Activated T-helper 17 cell treated with anti-CD3 and anti-CD28 coated beads, Interleukin-2, amount 50 U/mL, for 72 hours (primary cell): ENCODE data around the gene P2RX7. TPM values are rescaled to one million over a fixed set of nuclear protein-coding genes. Genes with fewer than 3 reads are reported as not detected.

ENCODE experiments used
- ATAC-seq: fragments of 150-1000 bp; cut with Tn5 transposase; replicated peaks from 2 replicates; pipeline ENCODE4 v1.10.0; 2021; ENCODE audit warnings: mild to moderate bottlenecking, moderate library complexity
- H3K27ac Mint-ChIP-seq: one replicate; pipeline ENCODE4 v1.8.0; 2022; ENCODE audit warnings: mixed read lengths
- H3K27me3 Mint-ChIP-seq: one replicate; pipeline ENCODE4 v1.8.0; 2022; ENCODE audit warnings: mixed read lengths
- H3K36me3 Mint-ChIP-seq: one replicate; pipeline ENCODE4 v1.8.0; 2022; ENCODE audit warnings: low read depth, mild to moderate bottlenecking, mixed read lengths
- H3K4me1 Mint-ChIP-seq: one replicate; pipeline ENCODE4 v1.8.0; 2022; ENCODE audit warnings: mixed read lengths
- H3K4me3 Mint-ChIP-seq: one replicate; pipeline ENCODE4 v1.8.0; 2022; ENCODE audit warnings: mild to moderate bottlenecking, mixed read lengths
- H3K9me3 Mint-ChIP-seq: one replicate; pipeline ENCODE4 v1.8.0; 2022; ENCODE audit warnings: mixed read lengths
- total RNA-seq, 2 donors: library from RNA; stranded (reverse); gene quantifications; one replicate each; pipeline ENCODE4 v1.2.3, GENCODE V29; 2022

Gene P2RX7
- total RNA-seq, 2 donors from 2014 or later, result 3.8 to 6.4 TPM

DNA sequence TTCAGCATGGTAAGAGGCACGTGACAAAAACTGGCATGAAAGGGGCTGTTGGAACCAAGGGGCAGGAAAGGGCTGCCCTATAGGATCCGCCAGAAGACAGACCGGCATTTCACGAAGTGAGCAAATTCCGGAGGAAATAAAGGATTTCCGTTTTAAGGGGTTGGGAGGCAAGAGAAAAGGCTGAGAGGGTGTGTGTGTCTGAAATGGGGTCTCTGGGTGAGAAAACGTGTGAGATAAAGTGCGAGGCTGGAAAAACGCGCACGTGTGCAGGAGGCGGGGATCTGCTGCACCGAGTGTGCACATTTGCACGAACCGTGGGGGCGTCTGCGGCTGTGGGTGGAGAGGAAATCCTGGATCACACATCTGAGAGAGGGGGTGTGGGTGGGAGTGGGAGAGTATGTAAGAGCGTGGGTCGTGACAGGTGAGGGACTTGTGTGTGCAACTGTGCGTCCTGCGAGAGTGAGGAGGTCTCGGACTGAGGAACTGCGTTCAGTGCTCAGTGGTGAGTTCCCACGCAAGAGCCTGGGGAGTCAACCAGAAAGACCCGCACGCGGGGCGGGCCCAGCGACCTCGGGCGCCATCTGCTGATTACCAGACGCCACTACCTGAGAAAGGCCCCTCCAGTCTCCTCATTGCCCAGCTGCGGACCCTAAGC is 37.0 kb upstream of the P2RX7 start:
- peak; percentile 91 for ATAC-seq
- Mint-ChIP-seq H3K27ac (no peak overlapping the region), H3K27me3 (peaks cover 6% of the 10 kb centered on the region), H3K36me3 (no peaks in the 10 kb centered on the region), H3K9me3 (peaks cover 7% of the 10 kb centered on the region), H3K4me1 (peaks cover 21% of the 10 kb centered on the region), H3K4me3 (peak overlapping the region; percentile 79)

DNA sequence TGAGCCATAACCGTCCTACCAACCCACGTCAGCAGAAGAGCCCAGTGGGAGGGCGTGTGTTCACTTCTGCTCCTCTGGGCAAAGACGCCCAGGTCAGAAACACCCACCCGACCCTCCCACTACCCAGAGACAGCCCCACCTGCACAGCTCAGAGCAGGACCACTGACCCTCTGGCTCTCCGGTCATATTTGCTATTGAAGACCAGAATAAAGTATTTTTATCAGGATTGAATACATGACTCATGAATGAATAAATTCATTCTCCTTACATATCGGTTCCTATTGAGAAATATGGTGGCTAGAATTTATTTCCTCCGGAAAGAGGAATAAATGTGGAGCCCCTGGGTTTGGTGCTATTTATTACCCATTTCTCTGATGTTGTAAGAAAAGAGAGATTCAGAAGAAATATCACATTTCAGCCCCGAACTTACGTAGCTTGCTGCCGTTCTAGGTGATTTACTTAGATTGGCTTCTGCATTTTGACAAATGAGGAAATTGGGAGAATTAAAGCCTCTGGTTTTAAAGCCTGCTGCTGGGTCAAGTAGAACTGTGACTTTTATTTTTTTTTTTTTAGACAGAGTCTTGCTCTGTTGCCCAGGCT is 36.4 kb upstream of the P2RX7 start:
- H3K4me3 Mint-ChIP-seq, result peak overlapping the region; percentile 79
- ATAC-seq, result no peak
- H3K9me3 Mint-ChIP-seq, result peaks cover 7% of the 10 kb centered on the region
- H3K27ac Mint-ChIP-seq, result no peak overlapping the region
- H3K36me3 Mint-ChIP-seq, result no peaks in the 10 kb centered on the region
- H3K4me1 Mint-ChIP-seq, result peaks cover 21% of the 10 kb centered on the region
- H3K27me3 Mint-ChIP-seq, result peaks cover 6% of the 10 kb centered on the region

GRCh38 chr12:121099779-121100178 is 32.9 kb upstream of the P2RX7 start:
- Mint-ChIP-seq H3K27me3 (peaks cover 6% of the 10 kb centered on the region), H3K36me3 (no peaks in the 10 kb centered on the region), H3K9me3 (peaks cover 7% of the 10 kb centered on the region), H3K27ac (no peak overlapping the region), H3K4me1 (peaks cover 11% of the 10 kb centered on the region), H3K4me3 (no peak overlapping the region)
- no peak for ATAC-seq

DNA sequence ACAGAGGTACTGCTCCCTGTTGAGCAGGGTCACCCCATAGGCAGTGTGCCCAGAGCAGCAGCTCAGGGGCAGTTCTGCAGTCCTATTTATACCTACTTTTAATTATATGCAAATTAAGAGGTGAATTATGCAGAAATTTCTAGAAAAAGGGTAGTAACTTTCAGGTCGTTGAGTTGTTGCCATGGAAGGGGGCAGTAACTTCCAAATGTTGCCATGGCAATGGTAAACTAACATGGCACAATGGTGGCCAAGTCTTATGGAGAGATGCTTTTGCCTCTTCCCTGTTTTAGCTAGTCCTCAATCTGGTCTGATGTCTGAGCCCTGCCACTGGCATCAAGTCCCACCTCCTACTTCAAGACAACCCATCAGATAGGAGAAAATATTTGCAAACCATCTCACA is 30.4 kb upstream of the P2RX7 start:
- H3K4me1 Mint-ChIP-seq, result no peaks in the 10 kb centered on the region
- H3K9me3 Mint-ChIP-seq, result peaks cover 7% of the 10 kb centered on the region
- no peak overlapping the region for H3K27ac Mint-ChIP-seq

GRCh38 chr12:121107681-121108080 is 25.0 kb upstream of the P2RX7 start:
- Mint-ChIP-seq H3K36me3 (no peaks in the 10 kb centered on the region), H3K9me3 (no peaks in the 10 kb centered on the region), H3K27ac (no peak overlapping the region), H3K4me3 (no peak overlapping the region), H3K4me1 (no peaks in the 10 kb centered on the region), H3K27me3 (no peaks in the 10 kb centered on the region)
- ATAC-seq, result no peak

More for the DNA sequence above, 30.4 kb upstream of the P2RX7 start:
- Mint-ChIP-seq H3K36me3 (no peaks in the 10 kb centered on the region), H3K4me3 (no peak overlapping the region), H3K27me3 (peaks cover 6% of the 10 kb centered on the region)
- no peak for ATAC-seq

- no peak overlapping the region for H3K27ac Mint-ChIP-seq
- no peaks in the 10 kb centered on the region for H3K9me3 Mint-ChIP-seq
- no peaks in the 10 kb centered on the region for H3K36me3 Mint-ChIP-seq
- no peak overlapping the region for H3K4me3 Mint-ChIP-seq
- no peak for ATAC-seq
- no peaks in the 10 kb centered on the region for H3K27me3 Mint-ChIP-seq
- no peaks in the 10 kb centered on the region for H3K4me1 Mint-ChIP-seq
Observed at GRCh38 chr12:121108492-121108891, 24.2 kb upstream of the P2RX7 start.

- no peak overlapping the region for H3K27ac Mint-ChIP-seq
- no peaks in the 10 kb centered on the region for H3K27me3 Mint-ChIP-seq
- no peaks in the 10 kb centered on the region for H3K36me3 Mint-ChIP-seq
- no peaks in the 10 kb centered on the region for H3K4me1 Mint-ChIP-seq
- peak; percentile 88 for ATAC-seq
- no peak overlapping the region for H3K4me3 Mint-ChIP-seq
- H3K9me3 Mint-ChIP-seq, result no peaks in the 10 kb centered on the region
Observed at GRCh38 chr12:121110211-121110940, 22.3 kb upstream of the P2RX7 start.

- Mint-ChIP-seq H3K9me3 (no peaks in the 10 kb centered on the region), H3K27me3 (no peaks in the 10 kb centered on the region), H3K36me3 (no peaks in the 10 kb centered on the region), H3K4me1 (no peaks in the 10 kb centered on the region), H3K4me3 (no peak overlapping the region), H3K27ac (no peak overlapping the region)
- no peak for ATAC-seq
Observed at GRCh38 chr12:121111684-121112083, 21.0 kb upstream of the P2RX7 start.

DNA sequence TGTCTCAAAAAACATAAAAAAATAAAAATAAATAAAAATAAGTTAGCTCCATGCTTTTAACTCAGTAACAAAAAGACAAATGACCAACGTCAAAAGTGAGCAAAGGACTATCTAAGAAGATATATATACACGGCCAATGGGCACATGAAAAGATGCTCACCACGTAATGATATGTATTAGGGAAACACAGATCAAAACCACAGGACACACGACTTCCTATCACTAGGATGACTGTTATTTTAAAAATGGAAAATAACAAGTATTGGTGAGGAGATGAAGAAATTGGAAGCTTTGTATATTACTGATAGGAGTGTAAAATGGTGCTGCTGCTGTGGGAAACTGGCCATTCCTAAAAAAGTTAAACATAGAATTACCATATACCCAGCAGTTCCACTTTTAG is 20.2 kb upstream of the P2RX7 start:
- no peak overlapping the region for H3K4me3 Mint-ChIP-seq
- H3K9me3 Mint-ChIP-seq, result no peaks in the 10 kb centered on the region
- no peak overlapping the region for H3K27ac Mint-ChIP-seq
- ATAC-seq, result no peak
- no peaks in the 10 kb centered on the region for H3K27me3 Mint-ChIP-seq
- H3K36me3 Mint-ChIP-seq, result no peaks in the 10 kb centered on the region
- no peaks in the 10 kb centered on the region for H3K4me1 Mint-ChIP-seq

- Mint-ChIP-seq H3K4me3 (no peak overlapping the region), H3K36me3 (no peaks in the 10 kb centered on the region), H3K9me3 (no peaks in the 10 kb centered on the region), H3K27me3 (no peaks in the 10 kb centered on the region), H3K4me1 (no peaks in the 10 kb centered on the region), H3K27ac (peak overlapping the region; percentile 26)
- ATAC-seq, result no peak
Observed at GRCh38 chr12:121113057-121113456, 19.6 kb upstream of the P2RX7 start.

DNA sequence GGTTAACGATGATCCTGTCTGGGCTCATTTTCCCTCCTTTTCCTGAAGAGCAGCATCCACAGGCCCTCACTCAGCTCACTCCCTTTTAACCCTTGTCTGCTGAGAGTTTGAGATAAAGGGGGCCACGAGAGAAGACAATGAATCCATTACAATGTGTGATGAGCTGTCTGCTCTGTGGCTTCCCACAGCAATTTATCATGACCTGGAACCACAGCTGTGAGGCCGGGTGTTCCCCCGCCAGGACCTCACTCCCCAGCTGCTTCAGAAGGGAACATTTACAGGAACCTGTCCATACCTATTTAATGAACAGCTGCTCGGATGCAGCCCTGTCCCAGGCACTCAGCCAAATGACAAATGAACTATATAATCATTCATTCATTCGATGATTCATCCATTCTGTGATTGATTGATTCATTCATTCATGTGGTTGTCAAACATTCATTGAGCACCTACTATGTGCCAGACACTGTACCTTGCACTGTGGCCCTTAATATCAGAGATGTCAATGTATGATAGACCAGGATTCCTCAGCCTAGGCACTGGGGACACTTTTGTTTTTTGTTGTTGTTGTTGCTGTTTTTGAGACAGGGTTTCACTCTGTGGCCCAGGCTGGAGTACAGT is 18.5 kb upstream of the P2RX7 start:
- H3K27ac Mint-ChIP-seq, result no peak overlapping the region
- H3K4me3 Mint-ChIP-seq, result no peak overlapping the region
- H3K27me3 Mint-ChIP-seq, result peaks cover 3% of the 10 kb centered on the region
- H3K36me3 Mint-ChIP-seq, result no peaks in the 10 kb centered on the region
- peak; percentile 38 for ATAC-seq
- no peaks in the 10 kb centered on the region for H3K4me1 Mint-ChIP-seq
- H3K9me3 Mint-ChIP-seq, result no peaks in the 10 kb centered on the region

DNA sequence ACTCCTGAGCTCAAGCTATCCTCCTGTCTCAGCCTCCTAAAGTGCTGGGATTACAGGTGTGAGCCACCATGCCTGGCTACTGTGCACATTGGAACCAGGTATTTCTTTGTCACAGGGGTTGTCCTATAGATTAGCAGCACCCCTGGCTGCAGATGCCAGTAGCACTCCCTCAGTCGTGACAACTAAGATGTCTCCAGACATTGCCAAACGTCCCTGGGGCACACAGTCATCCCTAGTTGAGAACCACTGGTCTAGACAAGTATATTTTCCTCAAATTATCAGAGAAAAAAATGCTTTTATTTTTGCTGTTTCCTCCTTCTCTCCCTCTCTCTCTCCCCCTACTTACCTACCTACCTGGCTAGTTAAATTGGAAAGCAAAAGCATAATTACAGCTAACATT is 17.9 kb upstream of the P2RX7 start:
- Mint-ChIP-seq H3K4me1 (no peaks in the 10 kb centered on the region), H3K9me3 (no peaks in the 10 kb centered on the region), H3K4me3 (no peak overlapping the region), H3K27me3 (peaks cover 3% of the 10 kb centered on the region), H3K27ac (no peak overlapping the region), H3K36me3 (no peaks in the 10 kb centered on the region)
- ATAC-seq, result no peak

DNA sequence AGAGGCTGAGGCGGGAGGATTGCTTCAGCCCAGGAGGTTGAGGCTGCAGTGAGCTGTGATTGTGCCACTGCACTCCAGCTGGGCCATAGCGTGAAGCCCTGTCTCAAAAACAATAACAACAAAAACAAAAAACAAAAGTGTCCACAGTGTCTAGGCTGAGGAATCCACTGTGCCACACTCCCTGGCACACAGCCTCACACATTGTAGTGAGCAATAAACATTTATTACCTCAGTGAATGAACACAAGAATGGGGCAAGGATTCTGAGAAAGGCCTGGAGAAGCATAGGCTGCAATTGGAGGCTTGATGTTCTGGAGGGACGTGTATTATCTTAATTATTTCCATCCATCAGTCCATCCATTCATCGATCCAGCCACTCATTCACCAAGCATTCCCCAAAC is 17.1 kb upstream of the P2RX7 start:
- H3K4me1 Mint-ChIP-seq, result no peaks in the 10 kb centered on the region
- H3K4me3 Mint-ChIP-seq, result no peak overlapping the region
- H3K36me3 Mint-ChIP-seq, result no peaks in the 10 kb centered on the region
- no peak overlapping the region for H3K27ac Mint-ChIP-seq
- no peaks in the 10 kb centered on the region for H3K9me3 Mint-ChIP-seq
- peaks cover 3% of the 10 kb centered on the region for H3K27me3 Mint-ChIP-seq
- no peak for ATAC-seq

DNA sequence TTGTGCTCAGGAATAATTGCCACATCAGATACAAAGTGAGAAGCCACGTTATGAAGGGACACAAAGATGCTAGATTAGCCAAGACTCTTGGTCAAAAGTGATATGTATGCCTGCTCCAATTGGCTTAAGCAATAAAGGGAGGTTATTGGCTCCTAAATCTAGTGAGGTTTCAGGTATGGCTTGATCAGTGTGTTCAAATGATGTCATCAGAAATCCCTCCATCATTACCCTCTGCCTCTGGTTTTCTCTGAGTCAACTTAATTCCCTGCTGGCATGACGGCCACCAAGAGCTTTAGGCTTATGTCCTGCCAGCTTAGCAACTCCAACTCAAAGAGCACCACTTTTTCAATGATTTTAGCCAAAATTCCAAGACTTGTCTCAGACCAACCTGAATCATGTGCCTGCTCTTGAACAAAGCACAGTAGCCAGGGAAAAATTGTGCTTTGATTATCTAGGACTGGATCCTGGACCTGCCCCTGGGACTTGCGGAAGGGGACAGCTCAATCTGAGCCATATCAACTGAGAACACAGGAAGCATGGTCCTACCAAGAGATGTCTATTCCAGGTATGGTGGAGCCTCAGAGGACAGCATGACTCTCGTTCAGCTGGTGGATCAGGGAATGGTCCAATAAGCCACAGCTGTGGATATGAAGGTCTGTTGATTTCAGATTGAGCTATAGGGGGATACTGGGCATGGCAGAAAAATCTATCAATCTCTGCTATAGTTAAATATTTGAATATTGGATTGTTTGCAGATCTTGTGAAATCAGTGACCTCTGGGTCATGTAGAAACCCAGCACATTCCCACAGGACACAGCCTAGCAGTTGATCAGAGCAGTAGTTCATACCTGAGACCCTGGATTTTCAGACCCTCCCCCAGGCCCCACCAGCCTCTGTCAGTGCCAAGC is 16.1 kb upstream of the P2RX7 start:
- H3K27ac Mint-ChIP-seq, result no peak overlapping the region
- no peaks in the 10 kb centered on the region for H3K9me3 Mint-ChIP-seq
- H3K36me3 Mint-ChIP-seq, result no peaks in the 10 kb centered on the region
- no peak for ATAC-seq
- H3K4me1 Mint-ChIP-seq, result peaks cover 7% of the 10 kb centered on the region
- H3K27me3 Mint-ChIP-seq, result peaks cover 3% of the 10 kb centered on the region
- H3K4me3 Mint-ChIP-seq, result no peak overlapping the region
